GM19438 (cell line): Measurements from ENCODE around the gene GAGE12C.
"Not testable (repeated sequence)": the region's sequence is repeated elsewhere in the genome, so short reads cannot be mapped to it uniquely, and the experiment has no call there.

Experiments
- ATAC-seq: cut with Tn5 transposase; IDR thresholded peaks from one replicate; pipeline ENCODE4 v1.9.1; 2021; ENCODE audit warnings: low read depth; ENCODE audit not compliant: unreplicated experiment

Gene GAGE12C, protein sequence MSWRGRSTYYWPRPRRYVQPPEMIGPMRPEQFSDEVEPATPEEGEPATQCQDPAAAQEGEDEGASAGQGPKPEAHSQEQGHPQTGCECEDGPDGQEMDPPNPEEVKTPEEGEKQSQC

DNA sequence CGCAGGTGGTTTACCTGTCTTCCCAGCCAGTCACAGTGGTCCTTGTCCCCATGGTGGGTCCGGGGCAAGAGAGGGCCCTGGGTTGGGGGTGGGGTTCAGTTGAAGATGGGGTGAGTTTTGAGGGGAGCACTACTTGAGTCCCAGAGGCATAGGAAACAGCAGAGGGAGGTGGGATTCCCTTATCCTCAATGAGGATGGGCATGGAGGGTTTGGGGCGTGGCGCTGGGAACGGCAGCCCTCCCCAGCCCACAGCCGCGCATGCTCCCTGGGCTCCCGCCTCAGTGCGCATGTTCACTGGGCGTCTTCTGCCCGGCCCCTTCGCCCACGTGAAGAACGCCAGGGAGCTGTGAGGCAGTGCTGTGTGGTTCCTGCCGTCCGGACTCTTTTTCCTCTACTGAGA lies at the start of gene GAGE12C:
GAGE12C (plus strand) TSS at position 301 of the 400 bp plus-strand sequence. CDS start 1,155 bp downstream, outside the sequence.
- ATAC-seq, result not testable (repeated sequence)

DNA sequence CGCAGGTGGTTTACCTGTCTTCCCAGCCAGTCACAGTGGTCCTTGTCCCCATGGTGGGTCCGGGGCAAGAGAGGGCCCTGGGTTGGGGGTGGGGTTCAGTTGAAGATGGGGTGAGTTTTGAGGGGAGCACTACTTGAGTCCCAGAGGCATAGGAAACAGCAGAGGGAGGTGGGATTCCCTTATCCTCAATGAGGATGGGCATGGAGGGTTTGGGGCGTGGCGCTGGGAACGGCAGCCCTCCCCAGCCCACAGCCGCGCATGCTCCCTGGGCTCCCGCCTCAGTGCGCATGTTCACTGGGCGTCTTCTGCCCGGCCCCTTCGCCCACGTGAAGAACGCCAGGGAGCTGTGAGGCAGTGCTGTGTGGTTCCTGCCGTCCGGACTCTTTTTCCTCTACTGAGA lies 9.5 kb downstream of the GAGE12C start, which contains the start of gene GAGE12D:
GAGE12D (plus strand) TSS at position 301 of the 400 bp plus-strand sequence. CDS start 1,155 bp downstream, outside the sequence.
- not testable (repeated sequence) for ATAC-seq

DNA sequence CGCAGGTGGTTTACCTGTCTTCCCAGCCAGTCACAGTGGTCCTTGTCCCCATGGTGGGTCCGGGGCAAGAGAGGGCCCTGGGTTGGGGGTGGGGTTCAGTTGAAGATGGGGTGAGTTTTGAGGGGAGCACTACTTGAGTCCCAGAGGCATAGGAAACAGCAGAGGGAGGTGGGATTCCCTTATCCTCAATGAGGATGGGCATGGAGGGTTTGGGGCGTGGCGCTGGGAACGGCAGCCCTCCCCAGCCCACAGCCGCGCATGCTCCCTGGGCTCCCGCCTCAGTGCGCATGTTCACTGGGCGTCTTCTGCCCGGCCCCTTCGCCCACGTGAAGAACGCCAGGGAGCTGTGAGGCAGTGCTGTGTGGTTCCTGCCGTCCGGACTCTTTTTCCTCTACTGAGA lies 19.0 kb downstream of the GAGE12C start, which contains the start of gene GAGE12E:
GAGE12E (plus strand) TSS at position 301 of the 400 bp plus-strand sequence. CDS start 1,155 bp downstream, outside the sequence.
- ATAC-seq, result not testable (repeated sequence)

- ATAC-seq, result not testable (repeated sequence)
Measured at GRCh38 chrX:49560542-49560941, 28.6 kb downstream of the GAGE12C start, which contains the start of gene GAGE12F. GAGE12F (plus strand) TSS chrX:49560842; CDS start chrX:49561997, 1,155 bp downstream.

DNA sequence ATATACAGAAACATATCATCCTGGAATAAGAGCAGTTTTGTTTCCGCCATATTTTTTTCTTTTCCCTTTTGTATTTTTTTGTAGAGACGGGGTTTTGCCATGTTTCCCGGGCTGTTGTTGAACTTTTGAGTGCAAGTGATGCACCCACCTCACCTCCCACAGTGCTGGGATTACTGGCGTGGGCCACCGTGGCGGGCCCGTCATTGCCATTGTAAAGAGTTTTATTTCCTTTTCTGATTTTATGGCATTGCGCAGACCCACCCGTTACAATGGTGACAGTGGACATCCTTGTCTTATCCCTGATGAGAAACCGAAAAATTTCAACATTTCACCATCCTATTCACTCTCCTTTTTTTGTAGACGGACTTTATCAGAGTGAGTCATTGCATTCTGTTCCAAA lies 36.8 kb downstream of the GAGE12C start:
- ATAC-seq, result not testable (repeated sequence)

GRCh38 chrX:49569152-49569551 lies 37.2 kb downstream of the GAGE12C start:
- not testable (repeated sequence) for ATAC-seq

DNA sequence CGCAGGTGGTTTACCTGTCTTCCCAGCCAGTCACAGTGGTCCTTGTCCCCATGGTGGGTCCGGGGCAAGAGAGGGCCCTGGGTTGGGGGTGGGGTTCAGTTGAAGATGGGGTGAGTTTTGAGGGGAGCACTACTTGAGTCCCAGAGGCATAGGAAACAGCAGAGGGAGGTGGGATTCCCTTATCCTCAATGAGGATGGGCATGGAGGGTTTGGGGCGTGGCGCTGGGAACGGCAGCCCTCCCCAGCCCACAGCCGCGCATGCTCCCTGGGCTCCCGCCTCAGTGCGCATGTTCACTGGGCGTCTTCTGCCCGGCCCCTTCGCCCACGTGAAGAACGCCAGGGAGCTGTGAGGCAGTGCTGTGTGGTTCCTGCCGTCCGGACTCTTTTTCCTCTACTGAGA lies 38.1 kb downstream of the GAGE12C start, which contains the start of gene GAGE12G:
GAGE12G (plus strand) TSS at position 301 of the 400 bp plus-strand sequence. CDS start 1,155 bp downstream, outside the sequence.
- ATAC-seq, result not testable (repeated sequence)

DNA sequence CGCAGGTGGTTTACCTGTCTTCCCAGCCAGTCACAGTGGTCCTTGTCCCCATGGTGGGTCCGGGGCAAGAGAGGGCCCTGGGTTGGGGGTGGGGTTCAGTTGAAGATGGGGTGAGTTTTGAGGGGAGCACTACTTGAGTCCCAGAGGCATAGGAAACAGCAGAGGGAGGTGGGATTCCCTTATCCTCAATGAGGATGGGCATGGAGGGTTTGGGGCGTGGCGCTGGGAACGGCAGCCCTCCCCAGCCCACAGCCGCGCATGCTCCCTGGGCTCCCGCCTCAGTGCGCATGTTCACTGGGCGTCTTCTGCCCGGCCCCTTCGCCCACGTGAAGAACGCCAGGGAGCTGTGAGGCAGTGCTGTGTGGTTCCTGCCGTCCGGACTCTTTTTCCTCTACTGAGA lies 47.7 kb downstream of the GAGE12C start, which contains the start of gene GAGE12H:
GAGE12H (plus strand) TSS at position 301 of the 400 bp plus-strand sequence. CDS start 1,155 bp downstream, outside the sequence.
- not testable (repeated sequence) for ATAC-seq
